HG03457 (cell line): ENCODE measurements around the gene GPR37L1.
"Not testable (repeated sequence)": the region's sequence is repeated elsewhere in the genome, so short reads cannot be mapped to it uniquely, and the experiment has no call there.

Experiments
- ATAC-seq: cut with Tn5 transposase; IDR thresholded peaks from one replicate; pipeline ENCODE4 v1.9.1; 2021; ENCODE audit warnings: moderate number of reproducible peaks; ENCODE audit not compliant: unreplicated experiment

GPR37L1 gene

GRCh38 chr1:202107801-202108731 lies 14.7 kb upstream of the GPR37L1 start:
- ATAC-seq: no peak

- no peak for ATAC-seq
These were observed 11.7 kb upstream of the GPR37L1 start for GRCh38 chr1:202110977-202111376.

- not testable (repeated sequence) for ATAC-seq
These were observed 11.1 kb upstream of the GPR37L1 start for GRCh38 chr1:202111589-202111988.

- ATAC-seq: no peak
These were observed 9.6 kb upstream of the GPR37L1 start for GRCh38 chr1:202112859-202113689.

GRCh38 chr1:202113690-202114300 lies 8.9 kb upstream of the GPR37L1 start:
- ATAC-seq: no peak

GRCh38 chr1:202116287-202116686 lies 6.4 kb upstream of the GPR37L1 start:
- ATAC-seq: no peak

GRCh38 chr1:202117898-202118371 lies 4.8 kb upstream of the GPR37L1 start:
- ATAC-seq: no peak

GRCh38 chr1:202121006-202121405 lies 1.7 kb upstream of the GPR37L1 start:
- no peak for ATAC-seq

GRCh38 chr1:202123336-202123813 lies 658 bp downstream of the GPR37L1 start:
- ATAC-seq: no peak

- no peak for ATAC-seq
These were observed 1.4 kb downstream of the GPR37L1 start for GRCh38 chr1:202124142-202124541.

- no peak for ATAC-seq
These were observed 2.9 kb downstream of the GPR37L1 start for GRCh38 chr1:202125611-202126010.

GRCh38 chr1:202126426-202126825 lies 3.7 kb downstream of the GPR37L1 start:
- ATAC-seq: no peak

GRCh38 chr1:202127061-202127460 lies 4.3 kb downstream of the GPR37L1 start:
- no peak for ATAC-seq

- ATAC-seq: no peak
These were observed 5.3 kb downstream of the GPR37L1 start for GRCh38 chr1:202127836-202128622.

- ATAC-seq: no peak
These were observed 7.0 kb downstream of the GPR37L1 start for GRCh38 chr1:202129453-202130296.

GRCh38 chr1:202130297-202130721 lies 7.6 kb downstream of the GPR37L1 start:
- no peak for ATAC-seq

GRCh38 chr1:202130816-202131522 lies 8.3 kb downstream of the GPR37L1 start:
- no peak for ATAC-seq

GRCh38 chr1:202131956-202132821 lies 9.5 kb downstream of the GPR37L1 start:
- ATAC-seq: no peak
